Stimulated activated CD4-positive, alpha-beta T cell treated with anti-CD3 and anti-CD28 coated beads, Interleukin-4, amount 100 ng/mL, for 1 hour (primary cell): Measurements from ENCODE around the gene KRTAP9-6.
"Not testable (repeated sequence)": the region's sequence is repeated elsewhere in the genome, so short reads cannot be mapped to it uniquely, and the experiment has no call there.

Source experiments
- DNase-seq: peaks from one replicate; pipeline ENCODE4 v3.0.0-alpha.2; 2020

Gene KRTAP9-6

GRCh38 chr17:41271858-41272257 lies 6.7 kb downstream of the KRTAP9-6 start:
- DNase-seq, result no peak

GRCh38 chr17:41275648-41276190 lies 10.5 kb downstream of the KRTAP9-6 start, which contains the start of gene KRTAP9-7:
KRTAP9-7 (plus strand) TSS chr17:41275698; CDS start chr17:41275698, 0 bp downstream.
- DNase-seq, result not testable (repeated sequence)

GRCh38 chr17:41278176-41278955 lies 13.2 kb downstream of the KRTAP9-6 start:
- DNase-seq, result no peak

- DNase-seq, result no peak
Observed at GRCh38 chr17:41284043-41284442, 18.9 kb downstream of the KRTAP9-6 start.

- no peak for DNase-seq
Observed at GRCh38 chr17:41284546-41284945, 19.4 kb downstream of the KRTAP9-6 start.

- DNase-seq, result no peak
Observed at GRCh38 chr17:41287050-41287449, 21.9 kb downstream of the KRTAP9-6 start.

GRCh38 chr17:41294016-41294415 lies 28.8 kb downstream of the KRTAP9-6 start:
- DNase-seq, result no peak

- DNase-seq, result no peak
Observed at GRCh38 chr17:41296846-41297245, 31.7 kb downstream of the KRTAP9-6 start.

- DNase-seq, result no peak
Observed at GRCh38 chr17:41298458-41299135, 33.4 kb downstream of the KRTAP9-6 start.

GRCh38 chr17:41301204-41301790 lies 36.1 kb downstream of the KRTAP9-6 start:
- no peak for DNase-seq

- DNase-seq, result no peak
Observed at GRCh38 chr17:41301916-41302901, 37.0 kb downstream of the KRTAP9-6 start, which contains the start of gene KRTAP29-1. KRTAP29-1 (minus strand) TSS chr17:41302851; CDS start chr17:41302851, 0 bp downstream.

GRCh38 chr17:41302981-41303380 lies 37.8 kb downstream of the KRTAP9-6 start:
- DNase-seq, result no peak

GRCh38 chr17:41304091-41304490 lies 38.9 kb downstream of the KRTAP9-6 start:
- no peak for DNase-seq

GRCh38 chr17:41307647-41308046 lies 42.5 kb downstream of the KRTAP9-6 start:
- DNase-seq, result no peak

- DNase-seq, result peak; percentile 38
Observed at GRCh38 chr17:41308251-41308917, 43.2 kb downstream of the KRTAP9-6 start.

GRCh38 chr17:41308918-41309359 lies 43.8 kb downstream of the KRTAP9-6 start, which contains the start of gene KRTAP16-1:
KRTAP16-1 (minus strand) TSS chr17:41309309; CDS start chr17:41309253, 56 bp downstream.
- peak; percentile 31 for DNase-seq

- DNase-seq, result no peak
Observed at GRCh38 chr17:41311111-41311510, 45.9 kb downstream of the KRTAP9-6 start.

- no peak for DNase-seq
Observed at GRCh38 chr17:41315204-41315794, 50.1 kb downstream of the KRTAP9-6 start, which contains the start of gene KRTAP17-1. KRTAP17-1 (minus strand) TSS chr17:41315710; CDS start chr17:41315650, 60 bp downstream.
